ENCODE results near the gene NECAB2. TPM values are rescaled to one million over a fixed set of nuclear protein-coding genes. Genes with fewer than 3 reads are reported as not detected.
"Not testable (repeated sequence)": the region's sequence is repeated elsewhere in the genome, so short reads cannot be mapped to it uniquely, and the experiment has no call there.

The NECAB2 gene
- total RNA-seq, 1 donor from 2014 or later = not detected

GRCh38 chr16:83948914-83949723 lies 18.9 kb upstream of the NECAB2 start:
- H3K9me3 Mint-ChIP-seq (ENCODE audit: unreplicated experiment) = no peaks in the 10 kb centered on the region
- no peak overlapping the region for H3K27ac Mint-ChIP-seq (ENCODE audit: unreplicated experiment)
- no peaks in the 10 kb centered on the region for H3K36me3 Mint-ChIP-seq (ENCODE audit: unreplicated experiment)
- no peak for DNase-seq (ENCODE audit: extremely low spot score, unreplicated experiment)
- no peaks in the 10 kb centered on the region for H3K27me3 Mint-ChIP-seq (ENCODE audit: unreplicated experiment)
- TF ChIP-seq CTCF (IDR thresholded peaks at IDR 0.05) = no peak
- peaks cover 10% of the 10 kb centered on the region for H3K4me1 Mint-ChIP-seq (ENCODE audit: unreplicated experiment)
- no peak overlapping the region for H3K4me3 Mint-ChIP-seq (ENCODE audit: unreplicated experiment)

- H3K4me1 Mint-ChIP-seq (ENCODE audit: unreplicated experiment) = peaks cover 15% of the 10 kb centered on the region
- no peak overlapping the region for H3K27ac Mint-ChIP-seq (ENCODE audit: unreplicated experiment)
- TF ChIP-seq CTCF (IDR thresholded peaks at IDR 0.05) = no peak
- no peak for DNase-seq (ENCODE audit: extremely low spot score, unreplicated experiment)
- no peaks in the 10 kb centered on the region for H3K36me3 Mint-ChIP-seq (ENCODE audit: unreplicated experiment)
- no peaks in the 10 kb centered on the region for H3K27me3 Mint-ChIP-seq (ENCODE audit: unreplicated experiment)
- no peak overlapping the region for H3K4me3 Mint-ChIP-seq (ENCODE audit: unreplicated experiment)
- no peaks in the 10 kb centered on the region for H3K9me3 Mint-ChIP-seq (ENCODE audit: unreplicated experiment)
These were observed 18.4 kb upstream of the NECAB2 start for GRCh38 chr16:83949724-83950001.

GRCh38 chr16:83950862-83951399 lies 17.1 kb upstream of the NECAB2 start:
- peaks cover 18% of the 10 kb centered on the region for H3K4me1 Mint-ChIP-seq (ENCODE audit: unreplicated experiment)
- not testable (repeated sequence) for H3K27ac Mint-ChIP-seq (ENCODE audit: unreplicated experiment); H3K4me3 Mint-ChIP-seq (ENCODE audit: unreplicated experiment); H3K36me3 Mint-ChIP-seq (ENCODE audit: unreplicated experiment); H3K9me3 Mint-ChIP-seq (ENCODE audit: unreplicated experiment); H3K27me3 Mint-ChIP-seq (ENCODE audit: unreplicated experiment); DNase-seq (ENCODE audit: extremely low spot score, unreplicated experiment)

GRCh38 chr16:83951544-83951943 lies 16.5 kb upstream of the NECAB2 start:
- Mint-ChIP-seq H3K27me3 (ENCODE audit: unreplicated experiment) (no peaks in the 10 kb centered on the region), H3K4me1 (ENCODE audit: unreplicated experiment) (peaks cover 18% of the 10 kb centered on the region), H3K9me3 (ENCODE audit: unreplicated experiment) (no peaks in the 10 kb centered on the region), H3K36me3 (ENCODE audit: unreplicated experiment) (no peaks in the 10 kb centered on the region), H3K27ac (ENCODE audit: unreplicated experiment) (no peak overlapping the region), H3K4me3 (ENCODE audit: unreplicated experiment) (no peak overlapping the region)
- no peak for TF ChIP-seq CTCF (IDR thresholded peaks at IDR 0.05)
- DNase-seq (ENCODE audit: extremely low spot score, unreplicated experiment) = no peak

- no peaks in the 10 kb centered on the region for H3K36me3 Mint-ChIP-seq (ENCODE audit: unreplicated experiment)
- H3K4me3 Mint-ChIP-seq (ENCODE audit: unreplicated experiment) = no peak overlapping the region
- H3K27me3 Mint-ChIP-seq (ENCODE audit: unreplicated experiment) = no peaks in the 10 kb centered on the region
- peak overlapping the region; percentile 31 for H3K27ac Mint-ChIP-seq (ENCODE audit: unreplicated experiment)
- DNase-seq (ENCODE audit: extremely low spot score, unreplicated experiment) = no peak
- no peak for TF ChIP-seq CTCF (IDR thresholded peaks at IDR 0.05)
- H3K4me1 Mint-ChIP-seq (ENCODE audit: unreplicated experiment) = peaks cover 18% of the 10 kb centered on the region
- no peaks in the 10 kb centered on the region for H3K9me3 Mint-ChIP-seq (ENCODE audit: unreplicated experiment)
These were observed 15.5 kb upstream of the NECAB2 start for GRCh38 chr16:83952587-83952939.
